GM03348 (cell line): Measurements from ENCODE around the gene RAB34.

ENCODE experiments used
- DNase-seq: peaks from one replicate; pipeline ENCODE4 v3.0.0; 2012; ENCODE audit warnings: low spot score

Gene RAB34

DNA sequence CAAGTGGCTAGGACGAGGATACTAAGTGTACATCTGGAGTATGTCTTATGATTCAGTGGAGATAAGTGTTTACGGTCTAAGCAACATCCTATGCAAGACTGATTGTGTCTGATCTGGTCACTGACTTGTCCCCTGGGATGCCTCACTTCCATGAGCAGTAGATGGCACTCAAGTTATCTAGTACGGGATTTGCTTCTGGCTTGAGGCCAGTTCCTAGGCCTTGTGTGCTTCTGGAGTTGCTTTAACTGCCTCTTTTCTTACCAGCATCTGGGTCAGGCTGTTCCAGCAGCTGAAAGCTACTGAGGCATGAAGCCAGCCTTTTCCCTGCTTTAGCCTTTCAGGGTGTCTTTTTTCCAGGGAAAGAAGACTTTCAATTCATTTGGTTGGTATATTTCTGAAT, 32.7 kb downstream of the RAB34 start:
- DNase-seq = no peak

DNA sequence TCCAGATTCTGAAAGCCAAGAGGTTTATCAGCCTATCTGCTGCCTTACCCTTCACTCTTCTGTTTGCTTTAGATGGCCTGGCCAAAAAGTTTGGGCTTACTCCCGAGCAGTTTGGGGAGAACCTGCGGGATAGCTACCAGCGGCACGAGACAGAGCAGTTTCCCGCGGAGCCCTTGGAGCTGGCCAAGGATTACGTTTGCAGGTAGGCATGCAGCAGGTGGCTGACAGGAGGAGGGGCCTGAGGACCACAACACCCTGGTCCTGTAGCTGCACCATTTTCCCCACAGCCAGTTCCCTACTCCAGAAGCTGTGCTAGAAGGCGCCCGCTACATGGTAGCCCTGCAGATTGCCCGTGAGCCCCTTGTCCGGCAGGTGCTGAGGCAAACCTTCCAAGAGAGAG, 35.0 kb downstream of the RAB34 start:
- DNase-seq = no peak

DNA sequence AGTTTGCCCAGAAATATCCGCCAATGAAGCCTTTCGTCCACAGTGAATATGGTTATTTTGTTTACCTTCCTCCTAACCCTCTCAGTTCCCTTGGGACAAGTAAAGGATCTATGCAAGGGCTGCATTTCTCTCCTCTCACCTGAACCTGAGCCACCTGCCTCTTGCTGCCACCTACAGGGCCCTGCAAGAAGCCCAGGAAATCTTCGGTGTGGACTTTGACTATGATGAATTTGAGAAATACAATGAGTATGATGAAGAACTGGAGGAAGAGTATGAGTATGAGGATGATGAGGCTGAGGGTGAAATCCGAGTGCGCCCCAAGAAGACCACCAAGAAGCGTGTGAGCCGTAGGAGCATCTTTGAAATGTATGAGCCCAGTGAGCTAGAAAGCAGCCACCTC, 41.7 kb downstream of the RAB34 start:
- DNase-seq = no peak

DNA sequence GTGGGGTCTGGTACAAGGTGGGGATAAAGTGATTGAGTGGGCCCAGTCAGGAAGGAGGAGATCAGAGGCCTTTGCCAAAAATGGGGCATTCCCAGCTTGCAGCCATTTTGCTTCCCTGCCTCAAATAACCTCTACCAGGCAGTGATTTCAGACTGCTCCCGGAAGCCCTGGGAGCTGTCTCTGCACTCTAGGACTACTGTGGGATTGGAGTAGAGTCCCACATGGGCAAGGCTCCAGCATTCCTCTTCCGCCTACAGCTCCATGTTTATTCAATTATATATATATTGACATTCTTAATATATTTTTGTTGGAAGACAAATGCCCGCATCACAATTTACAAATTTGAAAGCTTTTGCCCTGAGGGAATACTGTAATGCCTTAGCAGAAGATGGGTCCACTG, 42.2 kb downstream of the RAB34 start:
- peak; percentile 49 for DNase-seq

DNA sequence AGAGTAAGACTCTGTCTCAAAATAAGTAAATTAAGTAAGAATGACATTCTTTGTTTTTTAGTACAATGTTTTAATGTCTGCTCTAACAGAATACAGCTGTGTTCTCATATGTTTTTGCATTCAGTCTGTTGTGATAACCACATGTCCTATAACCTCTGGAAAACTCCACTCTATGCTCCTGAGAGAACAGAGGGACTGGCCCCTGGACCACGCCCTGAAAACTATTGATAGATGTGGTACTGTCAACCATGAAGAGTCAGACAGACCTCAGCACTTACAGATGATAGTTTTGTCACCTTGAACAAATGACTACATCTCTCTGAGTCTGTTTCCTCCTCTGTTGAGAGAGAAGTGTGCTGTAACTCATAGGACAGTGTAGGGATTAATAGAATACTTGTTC, 47.8 kb downstream of the RAB34 start:
- DNase-seq = no peak

DNA sequence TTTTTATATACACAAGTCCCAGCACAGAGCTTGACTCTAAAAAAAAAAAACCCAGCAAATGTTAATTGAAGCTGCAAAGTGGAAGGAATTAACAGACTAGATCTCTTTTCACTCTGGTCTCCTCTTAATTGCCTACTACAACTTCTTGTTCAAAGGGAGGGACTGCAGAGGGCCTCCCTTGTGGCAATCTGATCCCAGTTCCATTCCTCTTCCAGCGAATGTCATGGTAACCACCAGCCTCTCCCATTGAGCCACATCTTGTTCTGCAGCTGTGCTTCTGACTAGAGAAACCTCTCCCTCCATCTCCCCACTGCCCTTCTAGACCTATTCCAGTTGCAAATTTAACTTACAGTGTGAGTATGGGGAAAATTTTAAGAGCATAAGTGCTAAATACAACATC, 49.8 kb downstream of the RAB34 start:
- DNase-seq = no peak

DNA sequence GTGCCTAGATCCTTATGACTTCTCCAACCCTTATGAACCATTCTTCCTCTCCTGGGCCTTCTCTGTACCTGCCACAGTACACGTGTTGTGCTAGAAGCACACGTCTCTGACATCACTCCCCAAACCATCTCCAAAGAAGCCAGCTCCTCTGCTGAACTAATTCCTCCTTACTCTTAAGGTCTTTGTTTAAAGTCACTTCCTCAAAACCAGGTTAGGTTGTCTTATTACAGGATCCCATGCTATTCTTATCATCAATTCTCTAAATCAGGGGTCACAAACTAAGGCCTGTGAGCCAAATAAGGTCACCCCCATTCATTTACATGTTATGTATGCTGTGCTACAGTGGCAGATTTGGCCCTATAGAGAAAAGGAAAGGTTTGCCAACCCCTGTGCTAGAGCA, 51.7 kb downstream of the RAB34 start:
- no peak for DNase-seq
